NCI-H1436 treated with DMSO at 0.1 percent for 48 hours (cell line): ENCODE data around the gene CORO1C.
"Not testable (repeated sequence)": the region's sequence is repeated elsewhere in the genome, so short reads cannot be mapped to it uniquely, and the experiment has no call there.

Experiments used
- DNase-seq: peaks from one replicate; lab custom pipeline; 2025; lab: John Stamatoyannopoulos, UW

CORO1C gene

GRCh38 chr12:108633534-108634248 lies 97.6 kb downstream of the CORO1C start, which contains the start of gene SELPLG:
SELPLG (minus strand) TSS chr12:108633894; CDS start chr12:108624307, 9,587 bp downstream.
- DNase-seq: no peak

GRCh38 chr12:108633081-108633533 lies 98.2 kb downstream of the CORO1C start:
- no peak for DNase-seq

GRCh38 chr12:108631261-108631660 lies 100.1 kb downstream of the CORO1C start:
- not testable (repeated sequence) for DNase-seq

DNA sequence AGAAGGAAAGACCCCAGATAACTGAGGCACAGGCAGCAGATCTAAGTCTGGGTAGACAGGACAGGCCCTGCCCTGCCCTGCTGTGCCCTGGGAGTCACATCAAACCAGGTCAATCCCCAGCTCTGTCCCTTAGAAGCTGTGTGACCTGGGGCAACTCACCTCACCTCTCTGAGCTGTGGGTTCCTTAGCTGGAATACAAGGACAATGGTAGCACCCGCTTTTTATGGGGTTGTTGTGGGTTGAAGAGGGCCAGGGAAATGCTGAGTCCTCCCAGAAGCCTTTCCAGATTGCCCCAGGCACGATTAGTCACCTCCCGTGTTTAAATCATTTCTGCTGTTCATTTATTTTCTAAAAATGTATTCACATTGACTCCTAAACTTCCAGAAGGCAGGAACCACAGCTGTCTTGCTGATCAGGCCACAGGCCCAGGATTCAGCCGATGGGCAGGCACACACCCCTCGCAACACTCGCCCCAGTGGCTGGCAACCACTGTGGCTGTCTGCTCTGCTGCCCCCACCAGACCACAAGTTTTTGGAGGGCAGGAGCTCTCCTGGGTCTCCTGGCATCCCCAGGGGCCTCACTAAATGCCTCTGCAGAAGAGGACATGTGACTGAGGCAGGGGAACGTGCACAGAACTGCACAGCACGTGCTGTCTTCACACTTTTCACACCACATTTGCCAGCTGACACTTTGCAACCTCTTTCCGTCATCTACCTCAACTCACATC lies 100.7 kb downstream of the CORO1C start:
- no peak for DNase-seq

DNA sequence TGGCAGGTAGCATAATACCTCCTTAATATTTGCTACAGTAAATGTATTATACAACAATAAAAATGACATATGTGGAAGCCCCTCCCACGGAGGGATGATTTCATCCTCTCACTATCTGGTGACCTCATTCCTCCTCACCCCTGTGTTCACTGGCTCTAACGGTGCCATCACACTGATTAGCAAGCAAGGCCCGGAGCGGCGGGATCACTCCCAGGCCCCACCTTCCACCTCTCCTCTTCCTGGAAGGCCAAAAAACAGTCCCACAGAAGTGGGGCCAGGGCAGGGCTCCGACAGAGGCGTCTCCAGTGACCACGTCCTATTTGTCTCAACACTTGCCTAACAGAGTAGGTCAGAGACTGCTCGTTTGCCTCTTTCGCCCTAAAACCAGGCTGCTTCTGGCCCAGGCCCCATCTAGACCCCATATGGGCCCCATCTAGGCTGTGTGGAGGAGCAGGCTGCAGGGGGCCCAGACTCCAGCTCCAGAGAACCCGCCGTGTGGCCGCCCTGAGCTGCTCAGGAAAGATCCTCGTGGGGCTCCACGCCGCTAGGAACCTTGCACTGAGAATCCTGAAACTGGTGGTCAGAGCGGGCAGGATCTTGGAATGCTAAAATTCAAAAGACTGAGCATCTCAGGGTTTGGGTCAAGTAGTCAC lies 101.4 kb downstream of the CORO1C start:
- no peak for DNase-seq

GRCh38 chr12:108629151-108629550 lies 102.2 kb downstream of the CORO1C start:
- DNase-seq: no peak

- DNase-seq: no peak
Observed at GRCh38 chr12:108627134-108627920, 104.0 kb downstream of the CORO1C start.

DNA sequence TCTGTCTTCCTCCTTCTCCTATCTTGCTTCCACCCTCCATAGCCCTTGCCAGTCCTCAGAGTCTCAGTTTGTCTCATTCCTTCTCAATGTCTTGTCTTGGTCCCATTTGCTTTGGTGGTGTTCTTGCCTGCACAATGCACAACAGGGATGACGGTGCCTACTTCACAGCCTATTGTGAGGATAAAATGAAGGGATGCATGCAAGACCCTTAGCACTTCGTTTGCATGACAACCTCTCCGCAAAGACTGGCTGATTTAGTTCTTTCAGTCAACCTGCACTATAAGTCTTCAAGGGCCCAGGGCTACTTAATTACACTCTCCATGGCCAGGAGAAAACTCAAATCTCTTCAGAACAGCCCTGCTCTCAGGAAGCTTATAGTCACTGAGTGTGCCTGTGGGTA lies 106.1 kb downstream of the CORO1C start:
- no peak for DNase-seq

- no peak for DNase-seq
Observed at GRCh38 chr12:108623577-108623976, 107.7 kb downstream of the CORO1C start.

DNA sequence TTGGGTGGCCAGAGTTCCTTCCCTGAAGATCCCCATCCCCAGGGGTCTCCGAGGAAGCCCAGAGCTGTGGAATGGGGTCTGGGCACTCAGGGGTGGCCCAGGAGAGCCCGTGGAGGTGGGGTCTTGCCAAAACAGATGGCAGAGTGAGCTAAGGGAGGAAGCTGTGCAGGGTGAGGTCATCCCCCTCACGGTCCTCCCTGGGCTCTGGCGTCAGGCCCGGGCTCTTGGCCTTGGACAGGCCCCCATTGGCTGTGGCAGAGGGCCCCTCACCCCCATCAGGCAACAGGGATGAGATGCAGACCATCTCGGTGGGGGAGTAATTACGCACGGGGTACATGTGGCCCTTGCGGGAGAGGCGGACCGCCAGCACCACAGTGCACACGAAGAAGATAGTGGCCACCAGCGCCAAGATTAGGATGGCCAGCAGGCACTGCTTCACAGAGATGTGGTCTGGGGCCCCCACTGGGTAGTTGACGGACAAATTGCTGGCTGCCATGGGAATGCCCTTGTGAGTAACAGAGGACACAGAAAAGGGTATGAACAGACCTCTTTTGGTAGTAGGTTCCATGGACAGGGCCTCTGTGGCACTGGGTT lies 108.3 kb downstream of the CORO1C start:
- DNase-seq: no peak

GRCh38 chr12:108622421-108622820 lies 108.9 kb downstream of the CORO1C start:
- DNase-seq: no peak

GRCh38 chr12:108621161-108621560 lies 110.2 kb downstream of the CORO1C start:
- DNase-seq: no peak

DNA sequence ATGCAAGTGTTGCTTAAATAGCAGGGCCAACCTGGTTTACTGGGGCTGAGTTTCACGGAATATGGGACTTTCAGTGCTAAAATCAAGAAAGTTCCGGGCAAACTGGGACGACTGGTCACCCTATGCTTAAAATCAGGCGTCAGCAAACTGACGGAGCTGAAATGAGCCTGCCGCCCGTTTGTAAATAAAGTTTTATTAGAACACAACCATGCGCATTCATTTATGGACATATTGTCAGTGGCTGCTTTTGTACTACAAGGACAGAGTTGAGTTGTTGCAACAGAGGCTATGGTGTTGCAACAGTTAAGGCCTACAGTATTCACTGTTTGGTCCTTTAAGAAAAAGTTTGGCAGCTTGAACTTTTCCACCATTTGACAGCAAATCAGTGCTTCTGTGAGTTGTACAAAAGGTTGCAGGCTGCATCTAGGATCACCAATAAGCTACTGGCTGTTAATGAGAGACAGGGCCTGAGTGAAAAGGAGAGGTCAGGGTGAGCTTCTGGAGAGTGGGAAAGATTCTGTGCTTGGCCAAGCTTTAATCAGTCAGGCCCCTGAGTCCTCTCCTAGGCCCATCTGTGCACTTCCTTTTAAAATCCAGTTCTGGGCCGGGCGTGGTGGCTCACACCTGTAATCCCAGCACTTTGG lies 111.0 kb downstream of the CORO1C start:
- no peak for DNase-seq

DNA sequence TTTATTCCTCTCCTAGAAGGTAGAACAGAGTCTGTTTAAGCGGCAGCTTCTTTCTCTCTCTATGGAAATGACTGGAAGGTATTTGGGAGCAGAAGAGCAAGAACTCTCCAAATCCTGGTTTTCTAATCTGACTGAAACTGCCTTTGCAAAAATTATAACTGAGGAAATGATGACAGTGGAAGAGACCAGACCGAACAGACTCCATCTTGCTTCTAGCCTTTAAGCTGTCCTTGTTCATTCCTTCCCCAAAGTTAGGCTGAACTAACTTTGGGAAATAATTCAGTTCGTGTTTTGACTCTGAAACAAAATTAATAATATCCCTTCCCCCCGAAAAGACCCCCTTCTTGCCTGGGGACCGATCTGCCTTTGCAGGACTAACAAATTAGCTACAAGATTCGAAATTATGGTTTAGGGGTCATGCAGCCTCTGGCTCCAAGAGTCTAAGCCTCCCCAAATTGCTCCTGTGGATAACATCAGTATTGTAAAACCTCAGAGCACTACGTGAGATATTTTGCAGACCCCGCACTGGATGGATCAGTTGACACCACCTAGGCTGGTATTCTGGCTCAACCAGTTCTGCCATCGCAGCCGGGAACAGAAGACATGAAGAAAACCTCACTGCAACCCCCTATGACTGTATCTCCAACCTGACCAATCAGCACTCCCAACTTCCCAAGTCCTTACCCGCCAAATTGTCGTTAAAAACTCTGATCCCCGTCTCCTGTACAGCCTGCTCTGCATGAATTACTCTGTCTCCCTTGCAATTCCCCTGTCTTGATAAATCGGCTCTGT lies 111.8 kb downstream of the CORO1C start:
- no peak for DNase-seq

DNA sequence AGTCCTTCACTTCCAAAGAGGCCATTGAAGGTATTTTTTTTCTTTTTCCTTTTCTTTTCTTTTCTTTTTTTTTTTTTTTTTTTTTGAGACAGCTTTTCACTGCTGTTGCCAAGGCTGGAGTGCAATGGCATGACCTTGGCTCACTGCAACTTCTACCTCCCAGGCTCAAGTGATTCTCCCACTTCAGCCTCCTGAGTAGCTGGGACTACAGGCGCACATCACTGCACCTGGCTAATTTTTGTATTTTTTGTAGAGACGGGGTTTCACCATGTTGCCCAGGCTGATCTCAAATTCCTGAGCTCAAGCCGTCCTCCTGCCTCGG lies 112.4 kb downstream of the CORO1C start:
- DNase-seq: not testable (repeated sequence)

- DNase-seq: no peak
Observed at GRCh38 chr12:108618079-108618952, 113.0 kb downstream of the CORO1C start.

DNA sequence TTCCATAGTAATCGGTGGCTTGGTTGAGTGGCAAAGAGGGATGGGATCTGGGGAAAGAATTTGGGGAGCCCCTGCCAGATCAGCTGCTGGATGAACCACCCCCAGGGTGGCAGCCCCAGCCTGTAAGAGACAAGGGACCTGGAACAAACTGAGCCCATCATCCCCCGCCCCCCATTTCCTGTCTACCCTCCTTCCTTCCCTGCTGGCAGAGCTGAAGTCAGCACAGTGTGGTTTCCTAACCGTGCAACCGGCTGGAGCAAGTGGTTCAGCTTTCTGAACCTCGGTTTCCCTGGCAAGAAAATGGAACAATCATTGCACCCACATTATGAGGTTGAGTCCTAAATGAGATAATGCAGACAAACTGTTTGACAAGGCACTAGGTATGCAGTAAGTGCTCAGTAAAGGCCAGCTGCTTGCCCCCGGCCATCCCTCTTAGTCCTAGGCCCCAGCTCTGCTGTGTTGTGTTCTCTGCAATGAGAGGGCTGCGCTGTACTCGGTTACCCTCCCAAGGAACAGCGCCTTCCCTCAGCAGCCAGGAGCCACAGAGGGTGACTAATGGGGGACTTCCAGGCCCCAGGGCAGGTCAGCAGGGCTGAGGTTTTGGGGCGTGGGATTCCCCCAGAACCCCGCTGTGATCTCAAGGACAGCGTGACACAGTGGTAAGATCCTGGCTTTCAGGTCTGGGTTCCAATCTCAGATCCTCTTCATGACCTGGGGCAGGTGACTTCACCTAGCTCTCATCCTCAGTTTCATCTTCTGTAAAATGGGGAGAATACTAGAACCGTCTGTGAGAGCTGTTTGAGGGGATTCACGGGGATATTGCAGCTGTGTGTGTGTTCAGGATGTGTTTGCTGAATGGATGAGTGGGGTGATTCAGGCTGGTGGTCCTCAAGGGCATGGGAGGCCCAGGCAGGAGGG lies 114.1 kb downstream of the CORO1C start:
- no peak for DNase-seq

- no peak for DNase-seq
Observed at GRCh38 chr12:108616359-108616758, 115.0 kb downstream of the CORO1C start.
